Fibroblast of gingiva (primary cell): Measurements from ENCODE around the gene ANO1.
"Not testable (repeated sequence)": the region's sequence is repeated elsewhere in the genome, so short reads cannot be mapped to it uniquely, and the experiment has no call there.

Experiments
- DNase-seq: peaks from one replicate; pipeline ENCODE4 v3.0.0-alpha.2; 2011; ENCODE audit warnings: low read depth

ANO1 gene

GRCh38 chr11:70078095-70078780 is at the start of gene ANO1:
Gene ANO1 (plus strand): TSS chr11:70078317. CDS start chr11:70078607, 290 bp downstream.
- no peak for DNase-seq

- no peak for DNase-seq
Measured at GRCh38 chr11:70029115-70029860, 48.8 kb upstream of the ANO1 start.

- no peak for DNase-seq
Measured at GRCh38 chr11:70029861-70030380, 48.2 kb upstream of the ANO1 start.

- DNase-seq, result no peak
Measured at GRCh38 chr11:70030412-70030811, 47.7 kb upstream of the ANO1 start.

GRCh38 chr11:70031631-70032469 is 46.3 kb upstream of the ANO1 start:
- DNase-seq, result no peak

GRCh38 chr11:70032470-70032795 is 45.7 kb upstream of the ANO1 start:
- no peak for DNase-seq

- no peak for DNase-seq
Measured at GRCh38 chr11:70032943-70033710, 45.0 kb upstream of the ANO1 start.

- DNase-seq, result no peak
Measured at GRCh38 chr11:70033711-70034070, 44.4 kb upstream of the ANO1 start.

- no peak for DNase-seq
Measured at GRCh38 chr11:70034740-70035365, 43.3 kb upstream of the ANO1 start.

- not testable (repeated sequence) for DNase-seq
Measured at GRCh38 chr11:70035665-70036064, 42.5 kb upstream of the ANO1 start.

- no peak for DNase-seq
Measured at GRCh38 chr11:70036971-70037882, 40.9 kb upstream of the ANO1 start.

GRCh38 chr11:70038034-70038834 is 39.9 kb upstream of the ANO1 start:
- DNase-seq, result no peak

- DNase-seq, result no peak
Measured at GRCh38 chr11:70040452-70040851, 37.7 kb upstream of the ANO1 start.

GRCh38 chr11:70040869-70041501 is 37.1 kb upstream of the ANO1 start:
- DNase-seq, result no peak

- DNase-seq, result no peak
Measured at GRCh38 chr11:70043482-70043881, 34.6 kb upstream of the ANO1 start.

GRCh38 chr11:70046089-70046488 is 32.0 kb upstream of the ANO1 start:
- DNase-seq, result no peak

GRCh38 chr11:70048279-70049024 is 29.7 kb upstream of the ANO1 start:
- DNase-seq, result no peak

GRCh38 chr11:70049045-70049444 is 29.1 kb upstream of the ANO1 start:
- DNase-seq, result no peak
